HL-60 (cell line): Measurements from ENCODE around the gene ABCD1.

ENCODE experiments used
- DNase-seq, 2 experiments: peaks; one replicate each; pipeline ENCODE4 v3.0.0-alpha.2; 2010 to 2020; ENCODE audit warnings: low read depth in 1 of 2, low spot score in 1 of 2
- H3K27ac ChIP-seq: fragments of 250-450 bp; sonication (Bioruptor Pico); replicated peaks from 2 replicates; pipeline ENCODE4 v1.5.1; 2020; ENCODE audit warnings: mild to moderate bottlenecking, moderate library complexity
- H3K27me3 ChIP-seq: fragments of 250-450 bp; sonication (Bioruptor Pico); 2 replicates; pipeline ENCODE4 v1.5.1; 2021; ENCODE audit warnings: mild to moderate bottlenecking, moderate library complexity; ENCODE audit not compliant: insufficient read depth, poor library complexity, severe bottlenecking
- H3K4me3 ChIP-seq: replicated peaks from 2 replicates; pipeline ENCODE4 v1.5.1; 2011; ENCODE audit warnings: mild to moderate bottlenecking, control low read depth, low read length; ENCODE audit not compliant: insufficient read depth
- GABPA ChIP-seq: IDR thresholded peaks from 2 replicates; pipeline ENCODE4 v1.6.1; 2012; ENCODE audit warnings: low read depth
- POLR2AphosphoS5 ChIP-seq: IDR thresholded peaks from 2 replicates; pipeline ENCODE4 v1.6.1; 2012; ENCODE audit warnings: low read depth
- SPI1 ChIP-seq: IDR thresholded peaks from 2 replicates; pipeline ENCODE4 v1.6.1; 2012; ENCODE audit warnings: low read depth, mild to moderate bottlenecking, borderline replicate concordance
- TF ChIP-seq, protein P1 (sequence below): IDR thresholded peaks from 2 replicates; pipeline ENCODE4 v1.6.1; 2012; ENCODE audit warnings: low read depth; ENCODE audit not compliant: insufficient replicate concordance
- TF ChIP-seq, protein P2 (sequence below): IDR thresholded peaks from one replicate; pipeline ENCODE4 v1.5.1; 2011; ENCODE audit warnings: low read length, control low read depth, inconsistent platforms; ENCODE audit not compliant: insufficient read depth

The ABCD1 gene

DNA sequence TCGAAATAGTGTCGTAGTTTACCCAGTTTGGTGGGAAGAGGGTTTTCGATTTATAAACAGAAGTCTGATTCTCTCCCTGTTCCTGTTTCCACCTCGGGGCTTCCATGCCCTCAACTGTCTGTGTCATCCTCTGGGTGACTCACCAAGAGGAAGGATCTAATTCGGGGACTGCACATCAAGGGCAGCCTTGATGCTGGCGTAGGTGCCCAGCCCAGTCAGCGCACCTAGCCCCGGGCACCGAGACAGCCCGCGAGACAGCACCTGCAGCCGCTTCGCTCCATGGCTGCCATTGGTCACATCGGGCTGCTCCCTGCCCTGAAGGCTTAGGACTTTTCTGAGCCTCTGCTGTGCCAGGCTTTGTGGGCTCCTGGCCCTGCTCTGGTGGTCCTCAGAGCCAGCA lies 7.7 kb downstream of the ABCD1 start:
- peak in 1 of 2 experiments; percentile 36 for DNase-seq
- Histone ChIP-seq H3K27me3 (no peaks in the 10 kb centered on the region), H3K4me3 (no peak overlapping the region), H3K27ac (no peak overlapping the region)
- TF ChIP-seq SPI1 (no peak), POLR2AphosphoS5 (no peak), GABPA (no peak)
- TF ChIP-seq, protein P1, sequence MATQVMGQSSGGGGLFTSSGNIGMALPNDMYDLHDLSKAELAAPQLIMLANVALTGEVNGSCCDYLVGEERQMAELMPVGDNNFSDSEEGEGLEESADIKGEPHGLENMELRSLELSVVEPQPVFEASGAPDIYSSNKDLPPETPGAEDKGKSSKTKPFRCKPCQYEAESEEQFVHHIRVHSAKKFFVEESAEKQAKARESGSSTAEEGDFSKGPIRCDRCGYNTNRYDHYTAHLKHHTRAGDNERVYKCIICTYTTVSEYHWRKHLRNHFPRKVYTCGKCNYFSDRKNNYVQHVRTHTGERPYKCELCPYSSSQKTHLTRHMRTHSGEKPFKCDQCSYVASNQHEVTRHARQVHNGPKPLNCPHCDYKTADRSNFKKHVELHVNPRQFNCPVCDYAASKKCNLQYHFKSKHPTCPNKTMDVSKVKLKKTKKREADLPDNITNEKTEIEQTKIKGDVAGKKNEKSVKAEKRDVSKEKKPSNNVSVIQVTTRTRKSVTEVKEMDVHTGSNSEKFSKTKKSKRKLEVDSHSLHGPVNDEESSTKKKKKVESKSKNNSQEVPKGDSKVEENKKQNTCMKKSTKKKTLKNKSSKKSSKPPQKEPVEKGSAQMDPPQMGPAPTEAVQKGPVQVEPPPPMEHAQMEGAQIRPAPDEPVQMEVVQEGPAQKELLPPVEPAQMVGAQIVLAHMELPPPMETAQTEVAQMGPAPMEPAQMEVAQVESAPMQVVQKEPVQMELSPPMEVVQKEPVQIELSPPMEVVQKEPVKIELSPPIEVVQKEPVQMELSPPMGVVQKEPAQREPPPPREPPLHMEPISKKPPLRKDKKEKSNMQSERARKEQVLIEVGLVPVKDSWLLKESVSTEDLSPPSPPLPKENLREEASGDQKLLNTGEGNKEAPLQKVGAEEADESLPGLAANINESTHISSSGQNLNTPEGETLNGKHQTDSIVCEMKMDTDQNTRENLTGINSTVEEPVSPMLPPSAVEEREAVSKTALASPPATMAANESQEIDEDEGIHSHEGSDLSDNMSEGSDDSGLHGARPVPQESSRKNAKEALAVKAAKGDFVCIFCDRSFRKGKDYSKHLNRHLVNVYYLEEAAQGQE: no peak
- TF ChIP-seq, protein P2, sequence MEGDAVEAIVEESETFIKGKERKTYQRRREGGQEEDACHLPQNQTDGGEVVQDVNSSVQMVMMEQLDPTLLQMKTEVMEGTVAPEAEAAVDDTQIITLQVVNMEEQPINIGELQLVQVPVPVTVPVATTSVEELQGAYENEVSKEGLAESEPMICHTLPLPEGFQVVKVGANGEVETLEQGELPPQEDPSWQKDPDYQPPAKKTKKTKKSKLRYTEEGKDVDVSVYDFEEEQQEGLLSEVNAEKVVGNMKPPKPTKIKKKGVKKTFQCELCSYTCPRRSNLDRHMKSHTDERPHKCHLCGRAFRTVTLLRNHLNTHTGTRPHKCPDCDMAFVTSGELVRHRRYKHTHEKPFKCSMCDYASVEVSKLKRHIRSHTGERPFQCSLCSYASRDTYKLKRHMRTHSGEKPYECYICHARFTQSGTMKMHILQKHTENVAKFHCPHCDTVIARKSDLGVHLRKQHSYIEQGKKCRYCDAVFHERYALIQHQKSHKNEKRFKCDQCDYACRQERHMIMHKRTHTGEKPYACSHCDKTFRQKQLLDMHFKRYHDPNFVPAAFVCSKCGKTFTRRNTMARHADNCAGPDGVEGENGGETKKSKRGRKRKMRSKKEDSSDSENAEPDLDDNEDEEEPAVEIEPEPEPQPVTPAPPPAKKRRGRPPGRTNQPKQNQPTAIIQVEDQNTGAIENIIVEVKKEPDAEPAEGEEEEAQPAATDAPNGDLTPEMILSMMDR: no peak

DNA sequence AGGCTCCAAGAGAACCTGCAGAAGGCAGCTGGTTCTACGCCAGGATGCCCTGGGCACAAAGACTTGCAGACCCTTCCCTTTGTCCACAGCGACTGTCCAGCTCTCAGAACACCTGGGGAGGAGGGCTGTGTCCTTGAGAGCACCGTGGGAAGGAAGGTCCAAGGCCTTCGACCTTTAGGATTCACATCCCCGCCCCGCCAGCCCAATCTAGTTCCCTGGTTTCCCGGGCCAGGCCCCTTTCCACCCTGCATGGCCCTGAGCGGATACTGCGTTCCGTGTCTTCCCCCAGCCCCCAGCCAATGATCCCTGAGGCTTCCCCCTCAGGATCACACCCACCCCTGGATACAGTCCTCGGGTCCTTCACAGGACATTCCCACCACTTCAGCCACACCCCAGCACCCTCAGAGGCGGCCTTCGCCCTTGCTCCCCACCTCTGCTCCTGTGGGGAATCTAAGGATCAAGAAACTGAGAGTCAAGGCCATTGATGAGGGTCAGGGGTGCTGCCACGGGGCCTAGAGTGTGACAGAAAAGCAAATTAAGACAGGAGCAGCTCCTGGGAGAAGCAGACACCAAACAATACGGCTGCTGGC lies 9.1 kb downstream of the ABCD1 start:
- no peaks in the 10 kb centered on the region for H3K27me3 ChIP-seq
- TF ChIP-seq, protein P1: no peak
- TF ChIP-seq POLR2AphosphoS5 (no peak), GABPA (no peak), SPI1 (no peak)
- TF ChIP-seq, protein P2: no peak
- H3K27ac ChIP-seq: no peak overlapping the region
- H3K4me3 ChIP-seq: no peak overlapping the region
- no peak for DNase-seq

DNA sequence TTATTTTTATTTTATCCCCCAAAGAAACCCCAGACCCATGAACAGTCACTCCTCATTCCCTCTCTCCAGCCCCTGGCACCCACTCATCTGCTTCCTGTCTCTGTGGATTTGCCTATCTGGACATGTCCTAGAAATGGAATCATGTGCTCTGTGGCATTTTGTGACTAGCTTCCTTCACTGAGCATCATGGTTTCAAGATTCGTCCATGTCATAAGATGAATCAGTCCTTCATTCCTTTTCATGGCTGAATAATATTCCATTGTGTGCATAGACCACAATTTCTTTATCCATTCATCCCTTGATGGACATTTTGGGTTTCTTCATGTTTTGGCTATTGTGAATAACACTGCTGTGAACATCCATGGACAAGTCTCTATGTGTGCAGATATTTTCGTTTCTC lies 10.2 kb downstream of the ABCD1 start:
- H3K27me3 ChIP-seq: no peaks in the 10 kb centered on the region
- no peak overlapping the region for H3K27ac ChIP-seq
- H3K4me3 ChIP-seq: no peak overlapping the region
- TF ChIP-seq POLR2AphosphoS5 (no peak), GABPA (no peak), SPI1 (no peak)
- TF ChIP-seq, protein P1: no peak
- TF ChIP-seq, protein P2: no peak
- no peak for DNase-seq
